HG03060 (cell line): ENCODE data around the gene ZGPAT.
"Not testable (repeated sequence)": the region's sequence is repeated elsewhere in the genome, so short reads cannot be mapped to it uniquely, and the experiment has no call there.

Experiments
- ATAC-seq: cut with Tn5 transposase; IDR thresholded peaks from one replicate; pipeline ENCODE4 v1.9.1; 2021; ENCODE audit warnings: low read depth, moderate number of reproducible peaks; ENCODE audit not compliant: unreplicated experiment

ZGPAT gene

GRCh38 chr20:63755933-63756647 is 48.3 kb downstream of the ZGPAT start:
- no peak for ATAC-seq

- ATAC-seq, result no peak
Measured at GRCh38 chr20:63756648-63756991, 48.8 kb downstream of the ZGPAT start.

- ATAC-seq, result no peak
Measured at GRCh38 chr20:63758152-63758551, 50.3 kb downstream of the ZGPAT start.

- ATAC-seq, result no peak
Measured at GRCh38 chr20:63759377-63759901, 51.6 kb downstream of the ZGPAT start.

- ATAC-seq, result no peak
Measured at GRCh38 chr20:63765082-63765873, 57.4 kb downstream of the ZGPAT start.

- ATAC-seq, result no peak
Measured at GRCh38 chr20:63765902-63766301, 58.1 kb downstream of the ZGPAT start.

- no peak for ATAC-seq
Measured at GRCh38 chr20:63766695-63767426, 59.0 kb downstream of the ZGPAT start.

GRCh38 chr20:63767456-63767855 is 59.6 kb downstream of the ZGPAT start:
- ATAC-seq, result no peak

- ATAC-seq, result no peak
Measured at GRCh38 chr20:63767886-63768285, 60.0 kb downstream of the ZGPAT start.

GRCh38 chr20:63768591-63769515 is 61.0 kb downstream of the ZGPAT start:
- no peak for ATAC-seq

GRCh38 chr20:63769891-63770474 is 62.1 kb downstream of the ZGPAT start:
- ATAC-seq, result no peak

GRCh38 chr20:63771046-63771707 is 63.3 kb downstream of the ZGPAT start:
- no peak for ATAC-seq

GRCh38 chr20:63772781-63773518 is 65.1 kb downstream of the ZGPAT start:
- no peak for ATAC-seq

GRCh38 chr20:63773571-63774241 is 65.9 kb downstream of the ZGPAT start:
- no peak for ATAC-seq

- ATAC-seq, result no peak
Measured at GRCh38 chr20:63774306-63774705, 66.5 kb downstream of the ZGPAT start.

GRCh38 chr20:63775096-63775978 is 67.5 kb downstream of the ZGPAT start:
- no peak for ATAC-seq

- ATAC-seq, result not testable (repeated sequence)
Measured at GRCh38 chr20:63776875-63777274, 69.0 kb downstream of the ZGPAT start.
